TTC549 (cell line): Measurements from ENCODE around the gene FLVCR2.
"Not testable (repeated sequence)": the region's sequence is repeated elsewhere in the genome, so short reads cannot be mapped to it uniquely, and the experiment has no call there.

Source experiments
- FAIRE-seq: peaks from 2 replicates; lab custom pipeline; 2012; peaks lifted over from hg19 to GRCh38; lab: Jason Lieb, UNC

FLVCR2 gene

DNA sequence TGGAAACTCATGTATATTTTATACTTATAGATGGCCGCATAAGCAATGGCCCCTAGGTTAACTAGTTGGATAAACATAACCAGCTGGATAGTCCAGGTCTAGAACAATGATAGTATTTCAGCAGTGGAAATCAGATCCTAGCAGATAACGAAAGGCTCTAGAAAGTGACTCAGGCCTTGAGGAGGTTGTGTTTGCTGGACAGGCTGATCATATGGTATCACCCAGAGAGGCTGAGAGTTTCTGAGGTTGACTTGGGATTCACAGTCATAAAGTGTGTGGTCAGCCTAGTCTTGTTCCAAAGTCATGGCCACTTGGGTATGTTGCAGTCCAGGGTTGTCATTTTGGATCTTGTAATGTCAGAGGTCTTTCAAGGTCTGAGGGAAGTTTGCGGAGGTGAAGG lies 16.8 kb downstream of the FLVCR2 start:
- FAIRE-seq, result no peak

DNA sequence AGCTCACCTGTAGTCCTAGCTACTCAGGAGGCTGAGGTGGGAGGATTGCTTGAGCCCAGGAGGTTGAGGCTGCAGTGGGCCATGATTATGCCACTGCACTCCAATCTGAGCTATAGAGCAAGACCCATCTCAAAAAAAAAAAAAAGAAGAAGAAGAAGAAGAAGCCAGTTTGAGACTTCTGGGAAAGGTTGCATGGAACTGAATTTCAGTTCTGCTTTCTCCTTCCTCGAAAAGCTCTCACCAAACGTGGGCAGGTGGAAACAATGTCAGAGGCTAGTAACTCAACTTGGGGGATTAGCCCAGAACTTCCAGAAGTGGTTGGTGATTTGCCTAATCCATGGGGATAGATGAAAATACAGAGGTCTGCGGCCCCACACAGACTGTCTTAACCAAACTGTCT lies 18.7 kb downstream of the FLVCR2 start:
- FAIRE-seq, result no peak

DNA sequence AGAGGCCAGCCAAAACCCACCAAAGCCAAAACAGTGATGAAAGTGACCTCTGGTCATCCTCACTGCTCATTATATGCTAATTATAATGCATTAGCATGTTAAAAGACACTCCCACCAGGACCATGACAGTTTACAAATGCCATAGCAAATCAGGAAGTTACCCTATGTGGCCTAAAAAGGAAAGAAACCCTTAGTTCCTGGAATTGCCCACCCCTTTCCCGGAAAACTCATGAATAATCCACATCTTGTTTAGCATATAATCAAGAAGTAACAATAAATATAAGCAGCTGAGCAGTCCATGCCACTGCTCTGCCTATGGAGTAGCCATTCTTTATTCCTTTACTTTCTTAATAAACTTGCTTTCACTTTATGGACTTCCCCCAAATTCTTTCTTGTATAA lies 21.7 kb downstream of the FLVCR2 start:
- FAIRE-seq, result not testable (repeated sequence)

DNA sequence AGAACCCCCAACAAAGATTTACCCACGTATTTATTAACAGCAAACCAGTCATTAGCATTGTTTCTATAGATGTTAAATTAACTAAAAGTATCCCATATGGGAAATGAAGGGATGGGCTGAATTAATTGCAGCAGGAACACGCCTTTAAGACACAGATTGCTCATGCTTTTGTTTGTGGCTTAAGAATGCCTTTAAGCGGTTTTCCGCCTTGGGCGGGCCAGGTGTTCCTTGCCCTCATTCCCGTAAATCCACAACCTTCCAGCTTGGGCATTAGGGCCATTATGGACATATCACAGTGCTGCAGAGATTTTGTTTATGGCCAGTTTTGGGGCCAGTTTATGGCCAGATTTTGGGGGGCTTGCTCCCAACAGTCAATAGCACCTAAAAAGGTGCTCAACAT lies 22.6 kb downstream of the FLVCR2 start:
- FAIRE-seq, result not testable (repeated sequence)

DNA sequence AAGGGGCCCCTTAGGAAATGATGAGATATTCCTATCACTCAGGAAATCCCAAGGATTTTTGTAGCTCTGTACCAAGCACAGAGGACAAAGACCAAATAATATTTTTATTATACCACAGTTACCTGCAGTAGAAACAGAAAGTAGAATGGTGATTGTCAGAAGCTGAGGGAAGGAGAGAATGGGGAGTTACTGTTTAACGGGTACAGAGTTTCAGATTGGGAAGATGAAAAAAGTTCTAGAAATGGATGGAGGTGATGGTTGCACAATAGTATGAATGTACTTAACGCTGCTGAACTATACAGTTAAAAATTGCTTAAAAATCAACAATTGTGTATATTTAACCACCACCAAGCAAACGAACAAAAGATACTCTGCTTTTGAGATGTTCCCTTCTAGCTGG lies 24.1 kb downstream of the FLVCR2 start:
- no peak for FAIRE-seq

DNA sequence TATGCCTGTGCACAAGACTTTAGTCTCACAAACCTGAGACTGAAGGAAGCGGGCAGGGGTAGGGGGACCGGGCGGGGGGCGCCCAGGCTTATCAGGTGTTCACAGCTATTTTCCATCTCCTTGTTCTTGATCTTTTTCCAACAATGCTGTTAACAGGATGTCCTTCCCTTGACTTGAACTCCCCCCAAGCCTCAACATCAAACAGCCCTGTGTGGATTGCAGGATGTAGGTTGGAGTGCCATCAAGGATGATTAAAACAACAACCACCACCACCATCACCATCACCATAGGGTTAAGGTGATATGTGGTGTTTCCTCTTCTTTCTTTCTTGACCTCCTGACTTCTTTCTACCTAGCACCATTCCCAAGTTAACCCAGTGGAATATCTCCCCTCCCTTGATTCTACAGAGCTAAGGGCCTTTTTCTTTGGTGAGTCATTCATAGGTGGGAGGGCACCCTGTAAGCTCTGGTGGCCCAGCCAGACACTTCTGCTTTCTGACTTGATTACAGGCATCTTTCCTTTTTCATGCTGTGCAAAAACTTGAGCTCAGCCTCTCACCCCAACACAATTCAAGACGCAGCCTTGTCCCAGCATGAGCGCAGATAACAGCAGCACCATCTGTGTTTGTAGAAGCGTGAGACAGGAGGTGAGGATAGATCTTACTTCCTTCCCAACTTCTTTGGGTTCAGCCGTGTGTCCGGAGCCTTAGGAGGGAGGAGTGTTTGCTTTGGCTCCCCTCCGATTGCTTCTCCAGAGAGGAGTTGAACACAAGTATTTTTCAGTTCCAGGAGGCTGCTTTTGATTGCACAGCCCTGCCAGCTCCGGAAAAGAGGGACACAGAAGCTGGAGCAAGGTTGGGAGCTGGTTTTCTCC lies 26.8 kb downstream of the FLVCR2 start:
- no peak for FAIRE-seq

DNA sequence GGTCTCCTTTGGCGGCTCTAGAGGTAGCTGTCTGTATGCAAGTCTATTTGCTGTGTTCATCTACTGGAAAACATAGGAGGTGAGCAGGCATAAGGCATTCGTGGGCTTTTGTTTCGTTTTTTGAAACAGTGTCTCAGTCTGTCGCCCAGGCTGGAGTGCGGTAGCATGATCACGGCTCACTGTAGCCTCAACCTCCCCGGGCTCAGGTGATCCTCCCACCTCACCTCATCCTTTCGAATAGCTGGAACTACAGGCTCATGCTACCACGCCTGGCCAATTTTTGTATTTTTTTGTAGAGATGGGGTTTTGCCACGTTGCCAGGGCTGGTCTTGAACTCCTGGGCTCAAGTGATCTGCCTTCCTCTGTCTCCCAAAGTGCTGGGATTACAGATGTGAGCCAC lies 27.5 kb downstream of the FLVCR2 start:
- no peak for FAIRE-seq

DNA sequence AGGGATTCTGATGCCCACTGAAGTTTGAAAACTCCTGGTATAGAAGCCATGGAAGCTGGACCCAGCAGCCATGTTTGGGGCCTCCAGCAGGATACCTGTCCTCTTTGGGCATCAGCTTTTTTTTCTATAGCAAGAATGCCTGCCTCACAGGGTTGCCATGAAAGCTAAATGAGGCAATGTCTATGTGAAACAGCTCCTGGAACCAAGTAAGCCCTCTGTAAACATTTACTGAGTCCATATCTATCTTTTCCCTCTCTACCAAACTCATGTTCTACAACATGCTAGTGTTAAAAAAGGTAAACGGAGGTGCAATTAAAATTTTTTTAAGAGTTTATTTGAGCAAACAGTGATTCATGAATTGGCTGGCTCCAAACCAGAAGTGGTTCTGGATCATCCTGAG lies 28.6 kb downstream of the FLVCR2 start:
- no peak for FAIRE-seq

DNA sequence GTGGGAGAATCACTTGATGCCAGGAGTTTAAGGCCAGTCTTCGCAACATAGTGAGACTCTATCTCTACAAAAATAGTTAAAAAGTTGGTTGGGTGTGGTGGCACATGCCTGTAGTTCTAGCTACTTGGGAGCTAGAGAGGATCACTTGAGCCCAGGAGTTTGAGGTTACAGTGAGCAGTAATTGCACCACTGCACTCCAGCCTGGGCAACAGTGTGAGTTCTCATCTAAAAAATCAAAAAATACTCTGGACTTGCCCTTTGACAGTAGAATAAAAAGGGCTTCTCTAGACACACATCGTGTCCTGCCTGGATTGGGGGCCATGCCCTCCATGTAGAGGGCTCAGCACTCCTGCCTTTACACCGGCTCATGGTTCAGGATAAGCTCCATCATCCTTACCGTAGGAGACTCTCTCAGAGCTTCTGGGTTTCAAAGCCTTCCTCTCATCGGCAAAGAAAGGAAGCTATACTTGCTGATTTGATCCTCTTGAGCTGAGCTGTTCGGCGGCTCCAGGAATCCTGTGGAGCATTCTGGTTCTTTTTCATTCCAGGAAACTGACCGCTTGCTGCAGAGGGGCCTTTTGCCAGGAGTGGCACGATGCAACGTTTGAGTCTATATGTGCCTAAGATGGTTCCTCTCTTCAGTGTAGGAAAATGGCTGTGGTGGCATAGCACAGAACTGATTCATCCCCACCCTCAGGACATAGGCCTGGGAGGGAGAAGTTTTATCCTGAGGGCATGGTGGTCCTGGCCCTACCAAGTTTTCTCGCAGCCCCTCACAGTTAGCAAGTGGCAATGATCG lies 29.6 kb downstream of the FLVCR2 start:
- no peak for FAIRE-seq

DNA sequence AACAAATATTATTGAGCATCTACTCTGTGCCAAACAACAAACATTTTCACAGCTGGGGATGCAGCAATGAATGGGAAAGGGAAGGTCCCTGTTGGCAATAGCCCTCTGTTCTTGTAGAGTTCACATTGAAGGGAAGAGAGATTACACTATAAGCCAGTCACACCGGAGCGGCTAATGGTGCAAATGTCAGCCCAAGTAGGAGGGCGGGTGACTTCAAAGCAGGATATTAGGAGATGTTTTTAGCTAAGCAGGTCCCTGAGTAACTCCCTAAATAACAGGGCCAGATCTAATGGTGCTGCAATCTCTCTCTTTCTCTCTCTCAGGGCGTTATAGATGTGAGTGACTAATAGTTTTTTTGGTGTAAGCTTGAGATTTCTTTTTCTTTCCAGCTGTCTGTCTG lies 30.7 kb downstream of the FLVCR2 start:
- no peak for FAIRE-seq

DNA sequence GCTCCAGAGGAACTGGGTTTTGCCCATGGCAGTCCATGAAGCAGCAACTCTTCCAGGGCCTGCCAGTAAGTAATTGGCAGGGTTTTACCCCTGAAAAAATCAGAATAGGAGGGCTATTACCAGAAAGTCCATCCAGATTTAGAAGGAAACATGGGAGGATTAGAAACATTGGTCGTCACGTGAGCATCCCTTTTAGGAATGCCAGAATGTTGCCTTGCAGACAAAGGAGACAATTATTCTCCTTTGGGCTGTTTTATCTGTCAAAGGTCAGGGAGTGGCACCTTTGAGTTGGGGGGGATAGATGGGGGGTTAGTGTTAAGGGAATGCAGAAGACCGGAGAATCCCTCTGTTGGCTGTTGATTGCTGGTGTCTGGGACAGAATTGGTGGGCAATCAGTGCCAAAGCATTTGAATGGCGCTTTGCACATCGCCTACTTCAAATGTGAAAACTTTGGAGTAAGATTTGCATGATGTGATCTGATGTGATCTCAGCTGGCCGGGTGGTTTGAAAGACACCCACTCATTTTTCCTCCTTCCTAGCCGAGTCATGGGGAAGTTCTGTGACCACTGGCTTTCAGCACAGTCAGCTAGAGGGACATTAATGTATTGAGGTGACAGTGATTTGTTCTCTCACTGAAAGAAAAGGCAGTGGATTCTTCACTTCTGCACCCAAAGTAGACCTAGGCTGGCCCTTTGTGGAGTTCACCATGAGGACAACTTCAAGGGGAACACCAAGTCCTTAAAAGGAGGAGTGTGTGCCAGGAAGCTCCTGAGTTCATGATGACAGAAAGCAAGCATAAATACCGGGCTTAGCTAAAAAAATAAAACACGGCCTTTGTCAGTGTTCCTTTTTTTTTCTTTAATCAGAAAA lies 31.4 kb downstream of the FLVCR2 start:
- no peak for FAIRE-seq

DNA sequence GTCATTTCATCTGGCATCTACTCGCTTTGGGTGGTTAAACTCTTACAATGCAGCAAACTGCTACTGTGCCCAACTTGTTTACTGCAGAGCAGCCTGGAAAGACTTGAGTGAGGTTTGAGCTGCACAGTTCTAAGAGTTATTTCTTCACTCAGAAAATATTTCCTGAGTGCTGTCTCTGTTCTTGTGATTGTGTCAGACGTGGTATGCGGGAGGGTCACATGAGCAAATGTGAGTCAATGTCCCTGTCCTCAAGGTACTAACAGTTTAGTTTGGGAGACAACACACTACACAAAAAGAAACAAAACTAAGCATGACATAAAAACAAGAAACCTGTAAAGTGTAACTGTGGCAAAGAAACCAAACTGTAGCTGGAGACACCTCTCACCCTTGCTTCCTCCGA lies 32.4 kb downstream of the FLVCR2 start:
- FAIRE-seq, result no peak

DNA sequence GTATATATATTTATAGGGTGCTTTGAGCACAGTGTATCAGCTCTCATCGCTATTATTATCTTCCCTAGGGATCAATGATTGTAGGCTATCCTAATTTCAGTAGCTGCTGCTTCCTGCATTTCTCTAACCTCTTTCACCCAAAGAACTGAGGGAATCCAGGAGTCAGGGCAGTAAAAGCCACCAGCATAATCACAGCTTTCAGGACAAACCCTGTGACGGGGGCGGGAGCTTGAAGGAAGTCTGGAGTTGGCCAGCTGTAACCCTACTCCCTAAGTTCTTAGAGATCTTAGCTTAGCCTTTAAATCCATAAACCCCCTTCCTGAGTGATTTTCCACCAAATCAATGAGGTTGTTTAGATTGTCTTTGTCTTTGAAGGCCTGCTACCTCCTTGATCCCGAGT lies 33.7 kb downstream of the FLVCR2 start:
- FAIRE-seq, result no peak

DNA sequence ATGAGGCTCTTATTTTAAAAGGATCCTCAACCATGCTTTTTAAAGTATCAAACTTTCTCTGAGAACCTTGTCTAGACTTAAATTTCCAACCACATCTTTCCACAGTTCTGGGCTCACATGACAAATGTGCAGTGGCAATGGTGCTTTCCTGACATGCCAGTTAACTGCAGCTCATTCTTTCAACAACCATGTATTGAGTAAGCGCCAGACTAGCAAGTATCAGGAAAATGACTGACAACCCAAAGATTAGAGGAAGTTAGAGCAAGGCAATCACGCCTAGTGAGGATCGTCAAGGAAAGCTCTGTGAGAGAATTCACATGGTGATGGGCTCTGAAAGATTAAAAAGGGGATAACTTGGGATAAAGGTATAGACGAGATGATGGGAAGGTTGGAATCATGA lies 35.8 kb downstream of the FLVCR2 start:
- no peak for FAIRE-seq

DNA sequence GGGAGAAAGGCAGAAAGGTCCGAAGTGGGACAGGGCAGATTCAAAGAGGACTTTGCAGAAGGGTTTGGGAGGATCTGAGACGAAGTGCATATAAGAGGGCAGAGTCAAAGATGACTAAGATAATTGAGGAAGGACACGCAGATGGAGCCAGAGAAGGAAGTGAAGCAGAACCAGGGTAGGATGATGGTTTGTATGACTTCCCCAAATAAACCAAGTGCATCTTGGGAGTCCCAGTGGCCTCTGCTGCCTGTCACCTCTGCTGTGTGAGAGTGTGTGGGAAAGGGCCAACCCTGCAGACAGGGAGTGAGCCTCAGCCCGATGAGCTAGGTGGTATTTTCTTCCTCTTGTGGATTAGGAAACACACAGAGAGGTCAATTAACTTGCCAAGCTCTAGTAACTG lies 36.8 kb downstream of the FLVCR2 start:
- no peak for FAIRE-seq

DNA sequence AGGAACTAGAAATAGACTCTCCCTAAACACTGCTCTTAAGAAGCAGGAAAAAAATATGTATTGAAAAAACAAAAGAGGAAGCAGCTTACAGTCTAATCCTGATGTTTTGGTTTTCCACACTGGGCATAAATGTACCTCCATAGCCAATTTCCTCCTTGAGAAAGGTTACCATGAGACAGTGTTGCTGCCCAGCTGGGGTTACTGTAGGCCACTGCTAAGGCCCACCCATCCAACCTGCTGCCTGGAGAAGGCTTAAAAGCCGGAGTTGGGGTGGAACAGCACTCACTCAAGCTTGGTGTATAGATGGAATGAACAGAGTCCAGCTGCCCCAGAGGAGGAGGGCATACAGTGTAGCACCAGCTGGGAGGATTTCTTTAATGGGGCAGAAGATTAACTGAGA lies 41.1 kb downstream of the FLVCR2 start:
- FAIRE-seq, result no peak

DNA sequence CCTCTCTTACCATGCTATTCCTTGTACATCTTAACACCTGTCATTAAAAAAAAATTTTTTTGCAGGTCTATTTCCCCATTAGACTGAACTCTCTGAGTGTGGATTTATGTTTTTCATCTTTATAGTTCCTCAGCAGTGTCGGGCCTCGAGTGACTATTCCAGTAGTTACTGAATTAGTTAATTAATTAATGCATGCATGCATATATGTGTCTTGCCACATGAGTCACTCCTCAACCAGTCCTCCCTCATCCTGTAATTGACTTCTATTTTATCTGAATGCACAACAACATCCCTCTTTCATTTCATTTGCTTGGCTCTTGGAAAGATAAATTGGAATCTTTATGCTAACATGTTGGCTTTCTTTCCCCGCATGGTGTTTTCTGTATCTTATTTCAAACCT lies 46.6 kb downstream of the FLVCR2 start:
- FAIRE-seq, result no peak

DNA sequence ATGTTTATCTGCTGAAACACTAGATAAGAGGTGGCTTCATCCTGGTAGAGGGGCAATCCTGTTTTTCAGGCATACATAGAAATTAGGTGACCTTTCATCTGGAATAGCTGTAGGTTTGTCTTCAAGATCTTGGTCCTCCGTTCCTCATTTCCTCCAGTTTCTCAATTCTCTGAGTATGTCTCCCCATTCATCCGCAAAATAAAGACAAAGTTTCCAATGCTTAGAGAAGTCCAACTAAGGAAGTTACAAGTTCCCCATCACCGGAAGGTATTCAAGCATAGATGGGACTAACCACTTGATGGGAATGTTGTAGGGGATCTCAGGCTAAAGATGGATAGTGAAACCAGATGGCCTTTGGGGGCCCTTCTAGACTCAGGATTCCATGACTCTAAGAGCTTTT lies 48.0 kb downstream of the FLVCR2 start:
- FAIRE-seq, result no peak

DNA sequence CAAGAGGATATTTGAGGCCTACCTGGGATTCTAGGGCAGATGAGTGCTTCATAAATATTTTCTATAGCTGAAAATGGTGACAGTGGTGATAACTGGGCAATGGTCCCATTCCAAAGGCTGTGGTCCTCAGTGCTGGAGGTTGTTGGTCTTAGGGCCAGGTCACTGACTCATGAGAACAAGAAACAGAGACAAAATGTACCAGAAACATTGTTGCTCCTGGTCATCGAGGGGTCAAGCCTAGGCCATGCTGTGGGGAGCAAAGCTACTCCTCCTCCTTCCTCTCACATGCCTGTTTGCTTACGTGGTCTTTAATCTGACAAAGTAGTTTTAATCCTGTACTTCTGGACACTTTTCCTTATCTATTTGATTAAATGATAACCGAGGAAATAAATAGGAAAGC lies 48.4 kb downstream of the FLVCR2 start:
- FAIRE-seq, result no peak

DNA sequence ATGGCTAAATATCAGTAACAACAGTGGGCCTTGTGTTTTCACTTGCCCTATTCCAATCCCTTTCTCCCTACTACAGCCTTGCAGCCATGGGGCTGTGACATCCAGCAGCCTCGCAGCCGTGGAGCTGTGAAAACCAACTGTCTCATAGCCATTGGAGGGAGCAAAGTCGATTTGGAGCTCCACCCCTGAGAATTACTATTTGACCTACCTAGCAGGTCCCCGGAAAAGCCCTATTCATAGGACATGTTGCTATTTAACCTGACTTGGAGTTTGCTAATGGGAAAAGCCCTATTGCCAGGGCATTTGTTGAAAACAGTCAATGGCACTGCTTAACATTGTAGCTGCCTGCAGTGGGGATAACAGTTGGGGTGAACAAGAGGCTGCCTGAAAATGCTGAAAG lies 49.0 kb downstream of the FLVCR2 start:
- no peak for FAIRE-seq

DNA sequence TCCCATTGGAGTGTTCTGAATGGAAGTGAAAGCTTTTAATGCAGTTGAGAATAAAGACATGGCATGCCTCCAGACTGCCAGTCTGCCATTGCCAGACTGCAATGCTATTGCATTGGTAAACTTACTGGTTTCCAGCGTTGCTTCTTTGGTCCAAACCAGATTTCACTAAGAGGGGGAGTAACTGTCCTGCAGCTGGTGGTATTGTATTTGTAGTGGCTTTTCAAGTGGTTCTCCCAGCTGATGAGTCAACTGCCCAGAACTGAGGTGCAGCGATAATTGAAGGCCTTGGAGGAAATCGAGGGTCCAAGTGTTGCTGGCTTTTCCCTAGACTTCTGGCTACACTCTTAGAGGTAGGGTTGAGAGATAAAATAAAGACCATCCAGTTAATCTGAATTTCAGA lies 50.4 kb downstream of the FLVCR2 start:
- no peak for FAIRE-seq

DNA sequence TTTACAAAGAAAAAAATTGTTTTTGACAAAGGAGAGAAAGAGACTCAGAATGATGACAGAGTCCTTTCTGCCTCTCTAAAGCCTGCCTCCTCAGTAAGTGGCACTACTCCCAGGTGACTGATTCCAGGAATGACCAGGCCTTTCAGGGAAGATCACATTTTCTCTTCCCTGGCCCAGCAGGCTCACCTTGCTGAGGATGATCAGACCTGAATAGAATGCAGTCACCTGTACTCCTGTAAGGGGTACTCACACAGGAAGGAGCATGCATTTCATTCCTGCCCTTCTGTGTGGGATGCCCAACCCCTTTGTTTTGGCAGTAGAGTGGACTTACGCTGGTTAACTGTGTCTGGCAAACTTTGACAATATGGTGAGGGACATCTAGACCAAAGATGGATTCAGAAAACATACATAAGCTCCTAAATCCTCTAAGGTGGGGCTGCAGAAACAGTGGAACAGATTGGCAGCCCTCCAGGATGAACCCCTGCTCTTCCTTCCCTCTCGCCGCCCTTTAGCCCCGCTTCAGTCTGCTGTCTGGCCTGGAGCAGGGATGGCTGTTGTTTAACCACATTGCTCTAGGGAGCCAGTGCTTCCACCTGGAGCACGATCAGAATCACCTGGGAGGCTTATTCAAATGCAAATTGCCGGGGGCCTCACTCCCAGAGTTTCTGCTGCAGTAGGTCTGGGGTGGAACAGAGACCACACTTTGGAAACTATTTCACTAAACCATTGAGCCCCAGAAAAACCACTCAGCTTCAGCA lies 52.5 kb downstream of the FLVCR2 start:
- FAIRE-seq, result no peak
